ENCODE results near the gene THBS3. TPM values are rescaled to one million over a fixed set of nuclear protein-coding genes. Genes with fewer than 3 reads are reported as not detected.

The THBS3 gene
- total RNA-seq, 3 donors from 2014 or later (not counting 1 experiment from before 2014, with no cell fraction given), result 16.2 to 19.4 (median 18.6) TPM

GRCh38 chr1:155177918-155178281, 29.8 kb downstream of the THBS3 start:
- ATAC-seq (no peak), DNase-seq (no peak)
- 98% methylated on average over 9 of the region's 9 CpGs for WGBS (ENCODE audit: insufficient coverage)
- Mint-ChIP-seq H3K4me1 (peaks cover 18 to 30% of the 10 kb centered on the region in 2 donors), H3K36me3 (no peaks in the 10 kb centered on the region), H3K27ac (no peak overlapping the region), H3K9me3 (no peaks in the 10 kb centered on the region), H3K27me3 (ENCODE audit: low read depth in 2 of 2) (peaks cover 0 to 5% of the 10 kb centered on the region in 2 donors), H3K4me3 (no peak overlapping the region)
- H3K4me3 ChIP-seq (ENCODE audit: low read length), result no peak overlapping the region
- H3K4me1 ChIP-seq (ENCODE audit: control insufficient read depth, insufficient read depth, low read length), result peaks cover 24% of the 10 kb centered on the region
- no peaks in the 10 kb centered on the region for H3K27me3 ChIP-seq (ENCODE audit: control insufficient read depth, insufficient read depth, low read length)
- no peak for TF ChIP-seq CTCF (IDR thresholded peaks at IDR 0.05)
- H3K9me3 ChIP-seq (ENCODE audit: control insufficient read depth, insufficient read depth, low read length), result no peaks in the 10 kb centered on the region
- no peak overlapping the region for H3K27ac ChIP-seq (ENCODE audit: low read length)
- intact Hi-C loops (cut with micrococcal nuclease), result loop anchor here (5.0 kb wide), 2 partner anchors 49 to 414 kb away; no protein-coding TSS in a partner anchor
- peaks cover 2% of the 10 kb centered on the region for H3K36me3 ChIP-seq (ENCODE audit: control insufficient read depth, insufficient read depth, low read length)

- Histone ChIP-seq H3K4me1 (ENCODE audit: control insufficient read depth, insufficient read depth, low read length) (peaks cover 28% of the 10 kb centered on the region), H3K27me3 (ENCODE audit: control insufficient read depth, insufficient read depth, low read length) (no peaks in the 10 kb centered on the region), H3K27ac (ENCODE audit: low read length) (no peak overlapping the region), H3K4me3 (ENCODE audit: low read length) (no peak overlapping the region), H3K36me3 (ENCODE audit: control insufficient read depth, insufficient read depth, low read length) (peaks cover 2% of the 10 kb centered on the region), H3K9me3 (ENCODE audit: control insufficient read depth, insufficient read depth, low read length) (no peaks in the 10 kb centered on the region)
- WGBS (ENCODE audit: insufficient coverage), result 81% methylated on average over 11 of the region's 11 CpGs
- H3K27ac Mint-ChIP-seq, result no peak overlapping the region
- H3K36me3 Mint-ChIP-seq, result no peaks in the 10 kb centered on the region
- peaks cover 22 to 34% of the 10 kb centered on the region in 2 donors for H3K4me1 Mint-ChIP-seq
- no peak for TF ChIP-seq CTCF (IDR thresholded peaks at IDR 0.05)
- H3K4me3 Mint-ChIP-seq, result no peak overlapping the region
- peaks cover 0 to 5% of the 10 kb centered on the region in 2 donors for H3K27me3 Mint-ChIP-seq (ENCODE audit: low read depth in 2 of 2)
- no peak for ATAC-seq
- no peaks in the 10 kb centered on the region for H3K9me3 Mint-ChIP-seq
- intact Hi-C loops (cut with micrococcal nuclease), result loop anchor here (5.0 kb wide), 2 partner anchors 50 to 415 kb away; no protein-coding TSS in a partner anchor
- DNase-seq, result peak in 1 of 2 donors; percentile 14
Measured at GRCh38 chr1:155177192-155177917, 30.3 kb downstream of the THBS3 start.

- Mint-ChIP-seq H3K4me1 (peaks cover 28 to 40% of the 10 kb centered on the region in 2 donors), H3K9me3 (no peaks in the 10 kb centered on the region), H3K27me3 (ENCODE audit: low read depth in 2 of 2) (peaks cover 0 to 5% of the 10 kb centered on the region in 2 donors), H3K36me3 (no peaks in the 10 kb centered on the region), H3K4me3 (peak overlapping the region; percentile 59), H3K27ac (peak overlapping the region in 1 of 2 donors; percentile 18)
- H3K4me1 ChIP-seq (ENCODE audit: control insufficient read depth, insufficient read depth, low read length), result peaks cover 33% of the 10 kb centered on the region
- peak; percentile 93 for TF ChIP-seq CTCF (IDR thresholded peaks at IDR 0.05)
- no peak overlapping the region for H3K4me3 ChIP-seq (ENCODE audit: low read length)
- intact Hi-C loops (cut with micrococcal nuclease), result loop anchor here (5.0 kb wide), 2 partner anchors 51 to 416 kb away; no protein-coding TSS in a partner anchor
- H3K9me3 ChIP-seq (ENCODE audit: control insufficient read depth, insufficient read depth, low read length), result no peaks in the 10 kb centered on the region
- WGBS (ENCODE audit: insufficient coverage), result 62% methylated on average over 8 of the region's 8 CpGs
- DNase-seq, result peak; percentile 79 to 93
- no peak overlapping the region for H3K27ac ChIP-seq (ENCODE audit: low read length)
- H3K36me3 ChIP-seq (ENCODE audit: control insufficient read depth, insufficient read depth, low read length), result peaks cover 2% of the 10 kb centered on the region
- H3K27me3 ChIP-seq (ENCODE audit: control insufficient read depth, insufficient read depth, low read length), result no peaks in the 10 kb centered on the region
- peak; percentile 59 to 73 (median 59) for ATAC-seq
Measured at GRCh38 chr1:155176544-155177071, 31.1 kb downstream of the THBS3 start.

Measured in natural killer cell (primary cell).